B cell (primary cell): Measurements from ENCODE around the gene GABRR3. TPM values are rescaled to one million over a fixed set of nuclear protein-coding genes. Genes with fewer than 3 reads are reported as not detected.

Experiments used
- ATAC-seq: fragments of 200-7000 bp; cut with Tn5 transposase; one replicate; pipeline ENCODE4 v1.10.0; 2021; ENCODE audit warnings: low read depth, mild to moderate bottlenecking, moderate number of reproducible peaks, moderate library complexity
- CTCF ChIA-PET: fragments of 350-600 bp; sonication (Branson Sonifier 250); formaldehyde crosslinking; loops from one replicate; lab custom pipeline; 2021; ENCODE audit warnings: antibody characterized with exemption, inconsistent platforms; lab: Charles Lee
- POLR2A ChIA-PET: fragments of 350-600 bp; sonication (Branson Sonifier 250); formaldehyde crosslinking; loops from one replicate; lab custom pipeline; 2021; ENCODE audit warnings: antibody characterized with exemption; lab: Charles Lee
- DNase-seq: peaks from one replicate; pipeline ENCODE4 v3.0.0; 2013
- H2AFZ ChIP-seq: 2 replicates; pipeline ENCODE4 v1.6.1; 2012; ENCODE audit warnings: mild to moderate bottlenecking, low read depth, low read length; ENCODE audit not compliant: insufficient read depth, poor library complexity, severe bottlenecking
- H3K27ac ChIP-seq, 2 donors: 1 replicate in 1 of 2; 2 replicates in 1 of 2; pipeline ENCODE4 v1.5.1; 2012 to 2013; ENCODE audit warnings: low read length in 2 of 2, mild to moderate bottlenecking in 2 of 2, moderate library complexity in 1 of 2
- H3K27me3 ChIP-seq, 4 experiments: fragments of 200-600 bp in 1 of 4; sonication (generic) in 1 of 4; replicated peaks in 1 of 4; 1 replicate in 2 of 4; 2 replicates in 2 of 4; pipeline versions ENCODE4 v1.6.1 to v1.7.0; 2013 to 2016; ENCODE audit warnings: low read length in 3 of 4, mild to moderate bottlenecking in 2 of 4, mixed read lengths in 1 of 4, moderate library complexity in 1 of 4; ENCODE audit not compliant: insufficient read depth in 4 of 4, control insufficient read depth in 3 of 4; ENCODE audit errors: control extremely low read depth in 1 of 4
- H3K36me3 ChIP-seq, 2 experiments: replicated peaks in 1 of 2; 1 replicate in 1 of 2; 2 replicates in 1 of 2; pipeline versions ENCODE4 v1.6.1 to v1.7.1; 2013; ENCODE audit warnings: low read length in 1 of 2; ENCODE audit not compliant: insufficient read depth in 2 of 2, control insufficient read depth in 1 of 2; ENCODE audit errors: control extremely low read depth in 1 of 2, extremely low read depth in 1 of 2
- H3K4me1 ChIP-seq, 2 donors: fragments of 200-600 bp in 1 of 2; sonication (generic) in 1 of 2; 1 replicate in 1 of 2; 2 replicates in 1 of 2; pipeline versions ENCODE4 v1.5.1 to v1.6.1; 2013 to 2017; ENCODE audit warnings: low read length in 2 of 2; ENCODE audit not compliant: control insufficient read depth in 2 of 2, insufficient read depth in 2 of 2
- H3K4me2 ChIP-seq: replicated peaks from 2 replicates; pipeline ENCODE3; 2012; ENCODE audit warnings: mild to moderate bottlenecking, low read depth, low read length; ENCODE audit not compliant: poor library complexity, severe bottlenecking
- H3K4me3 ChIP-seq, 5 experiments: fragments of 200-600 bp in 1 of 5; sonication (generic) in 1 of 5; 1 replicate in 3 of 5; 2 replicates in 2 of 5; pipeline versions ENCODE4 v1.5.1 to v1.7.0; 2011 to 2016; ENCODE audit warnings: low read length in 4 of 5, mild to moderate bottlenecking in 4 of 5, low read depth in 2 of 5, control low read depth in 1 of 5, moderate library complexity in 1 of 5; ENCODE audit not compliant: insufficient read depth in 1 of 5; ENCODE audit errors: control extremely low read depth in 1 of 5, extremely low read depth in 1 of 5
- H3K79me2 ChIP-seq: fragments of 200-600 bp; sonication (generic); one replicate; pipeline ENCODE4 v1.6.0; 2016; ENCODE audit warnings: low read length; ENCODE audit not compliant: control insufficient read depth, insufficient read depth
- H3K9ac ChIP-seq: fragments of 200-600 bp; sonication (generic); 2 replicates; pipeline ENCODE4 v1.6.1; 2017; ENCODE audit warnings: mild to moderate bottlenecking, low read length, moderate library complexity
- H3K9me3 ChIP-seq, 3 donors: one replicate each; pipeline versions ENCODE4 v1.6.1 to v1.7.1; 2013; ENCODE audit warnings: low read length in 2 of 3; ENCODE audit not compliant: control insufficient read depth in 2 of 3, insufficient read depth in 1 of 3; ENCODE audit errors: control extremely low read depth in 1 of 3
- H4K20me1 ChIP-seq: 2 replicates; pipeline ENCODE4 v1.6.0; 2012; ENCODE audit warnings: mild to moderate bottlenecking, low read length; ENCODE audit not compliant: insufficient read depth, control insufficient read depth, poor library complexity, severe bottlenecking
- H3K27ac Mint-ChIP-seq: one replicate; pipeline ENCODE4 v1.8.0; 2021; ENCODE audit warnings: mixed read lengths
- H3K27me3 Mint-ChIP-seq: one replicate; pipeline ENCODE4 v1.8.0; 2021; ENCODE audit warnings: mixed read lengths
- H3K4me1 Mint-ChIP-seq: one replicate; pipeline ENCODE4 v1.8.0; 2021; ENCODE audit warnings: mixed read lengths
- H3K4me3 Mint-ChIP-seq: one replicate; pipeline ENCODE4 v1.8.0; 2021; ENCODE audit warnings: mixed read lengths
- H3K9me3 Mint-ChIP-seq: one replicate; pipeline ENCODE4 v1.8.0; 2022; ENCODE audit warnings: mixed read lengths; ENCODE audit not compliant: insufficient read depth
- EZH2 ChIP-seq: IDR thresholded peaks from 2 replicates; pipeline ENCODE4 v1.6.1; 2012; ENCODE audit warnings: borderline replicate concordance, low read depth, mild to moderate bottlenecking, moderate library complexity, low read length; ENCODE audit not compliant: insufficient read depth, poor library complexity, severe bottlenecking
- WGBS: methylation state at CpG from one replicate; pipeline ENCODE4 v1.1.5; 2013; ENCODE audit warnings: missing lambda C conversion rate; ENCODE audit not compliant: insufficient coverage; 5-methylcytosine and 5-hydroxymethylcytosine counted together
- intact Hi-C: fragments of 100-400 bp; cut with micrococcal nuclease; formaldehyde crosslinking; loops from one replicate; pipeline ENCODE4 v1.10.0; 2022
- polyA plus RNA-seq: library from polyadenylated mRNA; depleted of rRNA; stranded (reverse); fragments of >200 nt; gene quantifications from 2 replicates; pipeline ENCODE4 v1.2.3, GENCODE V29; 2012
- total RNA-seq, 2 donors: library from RNA; stranded (reverse); fragments of 120-200 nt in 1 of 2; gene quantifications; 1 replicate in 1 of 2; 2 replicates in 1 of 2; pipeline versions ENCODE4 v1.2.3 to v1.2.4, GENCODE V29; 2013 to 2022
- TF ChIP-seq, protein P1 (sequence below): fragments of 200-600 bp; IDR thresholded peaks from one replicate; pipeline ENCODE4 v1.8.0; 2022; ENCODE audit warnings: antibody characterized with exemption, mild to moderate bottlenecking

Gene GABRR3
- total and polyA plus RNA-seq, 2 donors (not counting 1 experiment from before 2014, with no cell fraction given), result not detected

DNA sequence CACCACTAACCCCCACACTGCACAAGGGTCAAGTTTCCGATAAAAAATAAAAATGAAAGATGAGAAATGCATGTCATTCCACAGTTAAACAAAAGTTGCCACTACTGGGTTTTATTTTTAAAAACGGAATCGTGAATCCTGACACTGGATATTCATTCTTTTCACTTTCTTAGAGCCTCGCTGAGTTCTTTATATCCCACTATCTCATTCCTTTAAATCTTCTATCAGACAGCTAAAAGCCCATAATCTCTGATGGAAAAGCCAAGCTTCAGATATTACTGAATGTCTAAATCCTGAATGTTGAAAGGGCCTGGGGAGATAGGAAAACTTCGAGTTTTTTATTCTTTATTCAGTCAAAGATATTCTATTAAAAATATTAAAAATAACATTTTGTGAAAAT, 74.6 kb downstream of the GABRR3 start:
- no peak overlapping the region for H3K27ac ChIP-seq
- Mint-ChIP-seq H3K9me3 (no peaks in the 10 kb centered on the region), H3K27ac (no peak overlapping the region), H3K4me1 (peaks cover 15% of the 10 kb centered on the region), H3K4me3 (no peak overlapping the region), H3K27me3 (no peaks in the 10 kb centered on the region)
- H3K4me2 ChIP-seq, result no peak overlapping the region
- DNase-seq (no peak), ATAC-seq (no peak)
- H3K27me3 ChIP-seq, result no peaks in the 10 kb centered on the region
- CTCF ChIA-PET, result no interaction called here
- POLR2A ChIA-PET, result no interaction called here
- H4K20me1 ChIP-seq, result peaks cover 10% of the 10 kb centered on the region
- no peaks in the 10 kb centered on the region for H3K9me3 ChIP-seq
- no peak overlapping the region for H2AFZ ChIP-seq
- H3K4me3 ChIP-seq, result no peak overlapping the region
- WGBS, result 100% methylated on average over 2 of the region's 5 CpGs
- peaks cover 0 to 44% of the 10 kb centered on the region in 2 experiments for H3K36me3 ChIP-seq
- no peak for TF ChIP-seq EZH2
- TF ChIP-seq, protein P1, sequence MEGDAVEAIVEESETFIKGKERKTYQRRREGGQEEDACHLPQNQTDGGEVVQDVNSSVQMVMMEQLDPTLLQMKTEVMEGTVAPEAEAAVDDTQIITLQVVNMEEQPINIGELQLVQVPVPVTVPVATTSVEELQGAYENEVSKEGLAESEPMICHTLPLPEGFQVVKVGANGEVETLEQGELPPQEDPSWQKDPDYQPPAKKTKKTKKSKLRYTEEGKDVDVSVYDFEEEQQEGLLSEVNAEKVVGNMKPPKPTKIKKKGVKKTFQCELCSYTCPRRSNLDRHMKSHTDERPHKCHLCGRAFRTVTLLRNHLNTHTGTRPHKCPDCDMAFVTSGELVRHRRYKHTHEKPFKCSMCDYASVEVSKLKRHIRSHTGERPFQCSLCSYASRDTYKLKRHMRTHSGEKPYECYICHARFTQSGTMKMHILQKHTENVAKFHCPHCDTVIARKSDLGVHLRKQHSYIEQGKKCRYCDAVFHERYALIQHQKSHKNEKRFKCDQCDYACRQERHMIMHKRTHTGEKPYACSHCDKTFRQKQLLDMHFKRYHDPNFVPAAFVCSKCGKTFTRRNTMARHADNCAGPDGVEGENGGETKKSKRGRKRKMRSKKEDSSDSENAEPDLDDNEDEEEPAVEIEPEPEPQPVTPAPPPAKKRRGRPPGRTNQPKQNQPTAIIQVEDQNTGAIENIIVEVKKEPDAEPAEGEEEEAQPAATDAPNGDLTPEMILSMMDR, result no peak
- peaks cover 13% of the 10 kb centered on the region for H3K79me2 ChIP-seq
- no peak overlapping the region for H3K9ac ChIP-seq
- intact Hi-C loops, result no loop called here
- no peaks in the 10 kb centered on the region for H3K4me1 ChIP-seq

DNA sequence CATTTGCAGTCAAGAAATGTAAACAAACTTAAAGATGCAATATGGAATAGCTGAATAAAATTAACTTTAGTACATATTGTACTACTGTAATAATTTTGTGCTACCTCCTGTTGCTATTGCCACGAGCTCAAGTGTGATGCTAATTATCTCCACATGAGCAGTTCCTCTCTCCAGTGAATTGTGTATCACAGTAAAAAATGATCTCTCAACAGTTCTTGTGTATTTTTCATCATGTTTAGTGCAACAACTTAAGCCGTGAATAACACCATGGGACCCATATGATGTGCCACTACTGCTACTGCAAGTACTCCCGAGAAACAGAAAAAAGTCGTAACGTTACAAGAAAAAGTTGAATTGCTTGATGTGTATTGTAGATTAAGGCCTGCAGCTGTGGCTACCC, 75.2 kb downstream of the GABRR3 start:
- Histone ChIP-seq H3K27me3 (no peaks in the 10 kb centered on the region), H3K27ac (no peak overlapping the region), H3K79me2 (peaks cover 9% of the 10 kb centered on the region), H3K4me1 (peaks cover 4% of the 10 kb centered on the region in 2 donors), H3K4me3 (no peak overlapping the region), H3K9me3 (no peaks in the 10 kb centered on the region), H2AFZ (no peak overlapping the region), H3K4me2 (no peak overlapping the region), H4K20me1 (peaks cover 10% of the 10 kb centered on the region), H3K9ac (no peak overlapping the region), H3K36me3 (peaks cover 0 to 51% of the 10 kb centered on the region in 2 experiments)
- H3K9me3 Mint-ChIP-seq, result no peaks in the 10 kb centered on the region
- no peak for DNase-seq
- H3K4me3 Mint-ChIP-seq, result no peak overlapping the region
- no peak overlapping the region for H3K27ac Mint-ChIP-seq
- no peaks in the 10 kb centered on the region for H3K27me3 Mint-ChIP-seq
- ATAC-seq, result no peak
- no CpG with 5 or more reads among the region's 5 CpGs for WGBS
- ChIA-PET CTCF (no interaction called here), POLR2A (no interaction called here)
- H3K4me1 Mint-ChIP-seq, result peaks cover 19% of the 10 kb centered on the region
- TF ChIP-seq EZH2, result no peak
- TF ChIP-seq, protein P1, result no peak
- intact Hi-C loops, result no loop called here
